SK-N-SH treated with all-trans-retinoic acid at 6 μM for 48 hours (cell line): ENCODE results near the gene TAOK3.

Experiments used
- ATAC-seq: fragments of 200-7000 bp; cut with Tn5 transposase; 3 replicates; pipeline ENCODE4 v1.9.1; 2020; ENCODE audit warnings: mild to moderate bottlenecking, moderate library complexity
- BACH2 ChIP-seq: fragments of 250-450 bp; sonication (Bioruptor Pico); IDR thresholded peaks from 2 replicates; pipeline ENCODE4 v1.9.0; 2021; ENCODE audit warnings: mild to moderate bottlenecking, borderline replicate concordance
- CSDC2 ChIP-seq: fragments of 250-450 bp; sonication (Bioruptor Pico); IDR thresholded peaks from 2 replicates; pipeline ENCODE4 v1.5.0; 2020; ENCODE audit warnings: mild to moderate bottlenecking, moderate library complexity
- ESRRG ChIP-seq: fragments of 250-450 bp; sonication (Bioruptor Pico); IDR thresholded peaks from 2 replicates; pipeline ENCODE4 v1.6.1; 2021; ENCODE audit warnings: mild to moderate bottlenecking
- GLIS3 ChIP-seq: fragments of 250-450 bp; sonication (Bioruptor Pico); IDR thresholded peaks from 2 replicates; pipeline ENCODE4 v1.5.0; 2020; ENCODE audit warnings: mild to moderate bottlenecking, moderate library complexity
- ISL1 ChIP-seq: fragments of 250-450 bp; sonication (Bioruptor Pico); IDR thresholded peaks from 2 replicates; pipeline ENCODE4 v2.1.2; 2022; ENCODE audit warnings: mild to moderate bottlenecking, moderate library complexity
- PPARA ChIP-seq: fragments of 250-450 bp; sonication (Bioruptor Pico); IDR thresholded peaks from 2 replicates; pipeline ENCODE4 v1.5.0; 2020; ENCODE audit warnings: mild to moderate bottlenecking, borderline replicate concordance
- RARB ChIP-seq: fragments of 250-450 bp; sonication (Bioruptor Pico); IDR thresholded peaks from 2 replicates; pipeline ENCODE4 v1.8.0; 2021; ENCODE audit warnings: mild to moderate bottlenecking, moderate library complexity
- SNAI2 ChIP-seq: fragments of 250-450 bp; sonication (Bioruptor Pico); IDR thresholded peaks from 2 replicates; pipeline ENCODE4 v1.5.0; 2020; ENCODE audit warnings: mild to moderate bottlenecking, moderate library complexity
- TCF4 ChIP-seq: fragments of 250-450 bp; sonication (Bioruptor Pico); IDR thresholded peaks from 2 replicates; pipeline ENCODE4 v1.8.0; 2021; ENCODE audit warnings: mild to moderate bottlenecking, moderate library complexity, borderline replicate concordance
- TOX ChIP-seq: fragments of 250-450 bp; sonication (Bioruptor Pico); IDR thresholded peaks from 2 replicates; pipeline ENCODE4 v1.8.0; 2021; ENCODE audit warnings: mild to moderate bottlenecking, moderate library complexity, borderline replicate concordance
- ZC3H10 ChIP-seq: fragments of 250-450 bp; sonication (Bioruptor Pico); IDR thresholded peaks from 2 replicates; pipeline ENCODE4 v1.5.1; 2021; ENCODE audit warnings: mild to moderate bottlenecking, moderate library complexity
- ZFP30 ChIP-seq: fragments of 450-650 bp; formaldehyde crosslinking; IDR thresholded peaks from 2 replicates; pipeline ENCODE4 v1.5.0; 2022; ENCODE audit warnings: mild to moderate bottlenecking, moderate library complexity
- ZNF565 ChIP-seq: fragments of 450-650 bp; formaldehyde crosslinking; conservative IDR thresholded peaks from 2 replicates; pipeline ENCODE4 v1.5.0; 2020; ENCODE audit warnings: low read depth, mild to moderate bottlenecking, moderate library complexity
- ZNF70 ChIP-seq: fragments of 450-650 bp; formaldehyde crosslinking; IDR thresholded peaks from 2 replicates; pipeline ENCODE4 v1.5.0; 2020; ENCODE audit warnings: mild to moderate bottlenecking, moderate library complexity
- ZNF8 ChIP-seq: fragments of 450-650 bp; formaldehyde crosslinking; IDR thresholded peaks from 2 replicates; pipeline ENCODE4 v1.5.0; 2020; ENCODE audit warnings: mild to moderate bottlenecking, moderate library complexity
- TF ChIP-seq, protein P1 (sequence below): fragments of 250-450 bp; sonication (Bioruptor Pico); IDR thresholded peaks from 2 replicates; pipeline ENCODE4 v1.5.0; 2020; ENCODE audit warnings: mild to moderate bottlenecking, moderate library complexity
- TF ChIP-seq, protein P2 (sequence below): fragments of 250-450 bp; sonication (Bioruptor Pico); IDR thresholded peaks from 2 replicates; pipeline ENCODE4 v1.8.0; 2020; ENCODE audit warnings: mild to moderate bottlenecking, moderate library complexity, borderline replicate concordance
- TF ChIP-seq, protein P3 (sequence below): fragments of 250-450 bp; sonication (Bioruptor Pico); IDR thresholded peaks from 2 replicates; pipeline ENCODE4 v1.8.0; 2021; ENCODE audit warnings: low read depth, mild to moderate bottlenecking, moderate library complexity, borderline replicate concordance
- TF ChIP-seq, protein P4 (sequence below): fragments of 250-450 bp; sonication (Bioruptor Pico); IDR thresholded peaks from 2 replicates; pipeline ENCODE4 v1.5.1; 2020; ENCODE audit warnings: low read depth, mild to moderate bottlenecking, moderate library complexity

TAOK3 gene

DNA sequence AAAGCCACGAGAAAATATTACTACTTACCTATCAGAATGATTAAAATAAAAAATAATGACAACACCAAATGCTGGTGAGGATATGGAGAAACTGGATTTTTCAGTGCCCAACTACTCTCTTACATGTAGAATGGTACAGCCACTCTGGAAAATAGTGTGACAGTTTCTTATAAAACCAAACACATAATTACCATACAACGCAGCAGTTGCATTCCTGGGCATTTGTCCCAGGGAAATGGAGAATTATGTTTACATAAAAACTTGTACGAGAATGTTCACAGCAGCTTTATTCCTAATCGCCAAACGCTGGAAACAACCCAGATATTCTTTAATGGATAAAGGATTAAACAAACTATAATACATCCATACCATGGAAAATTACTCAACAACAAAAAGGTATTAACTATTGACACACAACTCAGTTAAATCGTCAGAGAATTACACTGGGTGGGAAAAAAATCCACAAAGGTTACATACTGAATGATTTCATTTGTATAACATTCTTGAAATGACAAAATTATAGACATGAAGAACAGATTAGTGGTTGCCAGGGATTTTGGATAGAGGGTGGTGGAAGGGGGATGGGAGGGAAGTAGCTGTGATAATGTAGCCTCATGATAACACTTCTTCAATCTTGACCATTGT is 35.4 kb downstream of the TAOK3 start:
- TF ChIP-seq ESRRG (CRISPR knock-in tag) = no peak
- TF ChIP-seq, protein P1, sequence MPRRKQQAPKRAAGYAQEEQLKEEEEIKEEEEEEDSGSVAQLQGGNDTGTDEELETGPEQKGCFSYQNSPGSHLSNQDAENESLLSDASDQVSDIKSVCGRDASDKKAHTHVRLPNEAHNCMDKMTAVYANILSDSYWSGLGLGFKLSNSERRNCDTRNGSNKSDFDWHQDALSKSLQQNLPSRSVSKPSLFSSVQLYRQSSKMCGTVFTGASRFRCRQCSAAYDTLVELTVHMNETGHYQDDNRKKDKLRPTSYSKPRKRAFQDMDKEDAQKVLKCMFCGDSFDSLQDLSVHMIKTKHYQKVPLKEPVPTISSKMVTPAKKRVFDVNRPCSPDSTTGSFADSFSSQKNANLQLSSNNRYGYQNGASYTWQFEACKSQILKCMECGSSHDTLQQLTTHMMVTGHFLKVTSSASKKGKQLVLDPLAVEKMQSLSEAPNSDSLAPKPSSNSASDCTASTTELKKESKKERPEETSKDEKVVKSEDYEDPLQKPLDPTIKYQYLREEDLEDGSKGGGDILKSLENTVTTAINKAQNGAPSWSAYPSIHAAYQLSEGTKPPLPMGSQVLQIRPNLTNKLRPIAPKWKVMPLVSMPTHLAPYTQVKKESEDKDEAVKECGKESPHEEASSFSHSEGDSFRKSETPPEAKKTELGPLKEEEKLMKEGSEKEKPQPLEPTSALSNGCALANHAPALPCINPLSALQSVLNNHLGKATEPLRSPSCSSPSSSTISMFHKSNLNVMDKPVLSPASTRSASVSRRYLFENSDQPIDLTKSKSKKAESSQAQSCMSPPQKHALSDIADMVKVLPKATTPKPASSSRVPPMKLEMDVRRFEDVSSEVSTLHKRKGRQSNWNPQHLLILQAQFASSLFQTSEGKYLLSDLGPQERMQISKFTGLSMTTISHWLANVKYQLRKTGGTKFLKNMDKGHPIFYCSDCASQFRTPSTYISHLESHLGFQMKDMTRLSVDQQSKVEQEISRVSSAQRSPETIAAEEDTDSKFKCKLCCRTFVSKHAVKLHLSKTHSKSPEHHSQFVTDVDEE = no peak
- TF ChIP-seq ZFP30 (CRISPR knock-in tag) = no peak
- no peak for TF ChIP-seq GLIS3 (CRISPR knock-in tag)
- no peak for TF ChIP-seq ZNF70
- ATAC-seq = no peak

GRCh38 chr12:118336123-118336522 is 36.6 kb downstream of the TAOK3 start:
- no peak for ATAC-seq
- TF ChIP-seq ESRRG (CRISPR knock-in tag) = no peak
- no peak for TF ChIP-seq GLIS3 (CRISPR knock-in tag)
- TF ChIP-seq ZNF8 (CRISPR knock-in tag) = no peak
- TF ChIP-seq, all 23 proteins: peak for 0

- TF ChIP-seq BACH2 (CRISPR knock-in tag) = no peak
- TF ChIP-seq SNAI2 (CRISPR knock-in tag) = no peak
- TF ChIP-seq, protein P2, sequence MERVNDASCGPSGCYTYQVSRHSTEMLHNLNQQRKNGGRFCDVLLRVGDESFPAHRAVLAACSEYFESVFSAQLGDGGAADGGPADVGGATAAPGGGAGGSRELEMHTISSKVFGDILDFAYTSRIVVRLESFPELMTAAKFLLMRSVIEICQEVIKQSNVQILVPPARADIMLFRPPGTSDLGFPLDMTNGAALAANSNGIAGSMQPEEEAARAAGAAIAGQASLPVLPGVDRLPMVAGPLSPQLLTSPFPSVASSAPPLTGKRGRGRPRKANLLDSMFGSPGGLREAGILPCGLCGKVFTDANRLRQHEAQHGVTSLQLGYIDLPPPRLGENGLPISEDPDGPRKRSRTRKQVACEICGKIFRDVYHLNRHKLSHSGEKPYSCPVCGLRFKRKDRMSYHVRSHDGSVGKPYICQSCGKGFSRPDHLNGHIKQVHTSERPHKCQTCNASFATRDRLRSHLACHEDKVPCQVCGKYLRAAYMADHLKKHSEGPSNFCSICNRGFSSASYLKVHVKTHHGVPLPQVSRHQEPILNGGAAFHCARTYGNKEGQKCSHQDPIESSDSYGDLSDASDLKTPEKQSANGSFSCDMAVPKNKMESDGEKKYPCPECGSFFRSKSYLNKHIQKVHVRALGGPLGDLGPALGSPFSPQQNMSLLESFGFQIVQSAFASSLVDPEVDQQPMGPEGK (CRISPR knock-in tag) = no peak
- no peak for TF ChIP-seq ZFP30 (CRISPR knock-in tag)
- TF ChIP-seq TOX (CRISPR knock-in tag) = no peak
- TF ChIP-seq GLIS3 (CRISPR knock-in tag) = no peak
- TF ChIP-seq, protein P3, sequence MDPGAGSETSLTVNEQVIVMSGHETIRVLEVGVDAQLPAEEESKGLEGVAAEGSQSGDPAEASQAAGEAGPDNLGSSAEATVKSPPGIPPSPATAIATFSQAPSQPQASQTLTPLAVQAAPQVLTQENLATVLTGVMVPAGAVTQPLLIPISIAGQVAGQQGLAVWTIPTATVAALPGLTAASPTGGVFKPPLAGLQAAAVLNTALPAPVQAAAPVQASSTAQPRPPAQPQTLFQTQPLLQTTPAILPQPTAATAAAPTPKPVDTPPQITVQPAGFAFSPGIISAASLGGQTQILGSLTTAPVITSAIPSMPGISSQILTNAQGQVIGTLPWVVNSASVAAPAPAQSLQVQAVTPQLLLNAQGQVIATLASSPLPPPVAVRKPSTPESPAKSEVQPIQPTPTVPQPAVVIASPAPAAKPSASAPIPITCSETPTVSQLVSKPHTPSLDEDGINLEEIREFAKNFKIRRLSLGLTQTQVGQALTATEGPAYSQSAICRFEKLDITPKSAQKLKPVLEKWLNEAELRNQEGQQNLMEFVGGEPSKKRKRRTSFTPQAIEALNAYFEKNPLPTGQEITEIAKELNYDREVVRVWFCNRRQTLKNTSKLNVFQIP = no peak
- no peak for TF ChIP-seq TCF4 (CRISPR knock-in tag)
- TF ChIP-seq, protein P4, sequence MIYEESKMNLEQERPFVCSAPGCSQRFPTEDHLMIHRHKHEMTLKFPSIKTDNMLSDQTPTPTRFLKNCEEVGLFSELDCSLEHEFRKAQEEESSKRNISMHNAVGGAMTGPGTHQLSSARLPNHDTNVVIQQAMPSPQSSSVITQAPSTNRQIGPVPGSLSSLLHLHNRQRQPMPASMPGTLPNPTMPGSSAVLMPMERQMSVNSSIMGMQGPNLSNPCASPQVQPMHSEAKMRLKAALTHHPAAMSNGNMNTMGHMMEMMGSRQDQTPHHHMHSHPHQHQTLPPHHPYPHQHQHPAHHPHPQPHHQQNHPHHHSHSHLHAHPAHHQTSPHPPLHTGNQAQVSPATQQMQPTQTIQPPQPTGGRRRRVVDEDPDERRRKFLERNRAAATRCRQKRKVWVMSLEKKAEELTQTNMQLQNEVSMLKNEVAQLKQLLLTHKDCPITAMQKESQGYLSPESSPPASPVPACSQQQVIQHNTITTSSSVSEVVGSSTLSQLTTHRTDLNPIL (CRISPR knock-in tag) = no peak
- TF ChIP-seq ZC3H10 (CRISPR knock-in tag) = no peak
- TF ChIP-seq ZNF8 (CRISPR knock-in tag) = no peak
- TF ChIP-seq PPARA = no peak
- TF ChIP-seq ZNF70 = no peak
- TF ChIP-seq, all 23 proteins: peak for 0
- ATAC-seq = no peak
These were observed 37.7 kb downstream of the TAOK3 start for GRCh38 chr12:118334939-118335567.

DNA sequence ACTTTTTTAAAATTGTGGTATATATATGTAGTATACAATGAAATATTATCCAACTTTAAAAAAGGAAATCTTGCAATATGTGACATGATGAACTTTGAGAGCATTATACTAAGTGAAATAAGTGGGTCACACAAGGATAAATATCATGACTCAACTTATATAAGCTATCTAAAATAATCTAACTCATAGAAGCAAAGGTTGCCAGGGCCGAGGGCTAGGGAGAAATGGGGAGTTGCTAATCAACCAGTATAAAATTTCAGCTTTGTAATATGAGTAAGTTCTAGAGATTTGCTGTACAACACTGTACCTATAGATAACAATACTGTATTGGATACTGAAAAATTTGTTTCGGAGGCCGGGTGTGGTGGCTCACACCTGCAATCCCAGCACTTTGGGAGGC is 38.5 kb downstream of the TAOK3 start:
- ATAC-seq = no peak

GRCh38 chr12:118332511-118332910 is 40.2 kb downstream of the TAOK3 start:
- TF ChIP-seq, protein P3 = no peak
- TF ChIP-seq SNAI2 (CRISPR knock-in tag) (peak; percentile 73; the same call in 1 of the 2 replicates), CSDC2 (no peak), RARB (CRISPR knock-in tag) (no peak), ISL1 (CRISPR knock-in tag) (peak; percentile 52)
- TF ChIP-seq, protein P4 (CRISPR knock-in tag) = peak; percentile 73
- TF ChIP-seq, protein P2 (CRISPR knock-in tag) = no peak
- ATAC-seq = no peak

More for the DNA sequence above, 38.5 kb downstream of the TAOK3 start:
- no peak for TF ChIP-seq GLIS3 (CRISPR knock-in tag)
- no peak for TF ChIP-seq PPARA
- TF ChIP-seq RARB (CRISPR knock-in tag) = no peak
- TF ChIP-seq ZFP30 (CRISPR knock-in tag) = no peak
- no peak for TF ChIP-seq ZNF565 (CRISPR knock-in tag)
- no peak for TF ChIP-seq ZNF8 (CRISPR knock-in tag)
